ENCODE results near the gene ACTN4.

ACTN4 gene

GRCh38 chr19:38695832-38696728, 48.6 kb downstream of the ACTN4 start:
- no peak for DNase-seq (ENCODE audit: low read depth)

- DNase-seq (ENCODE audit: low read depth) = no peak
These were observed 49.2 kb downstream of the ACTN4 start for GRCh38 chr19:38696729-38697055.

GRCh38 chr19:38697197-38697596, 49.7 kb downstream of the ACTN4 start:
- DNase-seq (ENCODE audit: low read depth) = no peak

GRCh38 chr19:38697641-38698071, 50.2 kb downstream of the ACTN4 start:
- DNase-seq (ENCODE audit: low read depth) = no peak

GRCh38 chr19:38698225-38699026, 51.0 kb downstream of the ACTN4 start:
- DNase-seq (ENCODE audit: low read depth) = no peak

- DNase-seq (ENCODE audit: low read depth) = no peak
These were observed 51.5 kb downstream of the ACTN4 start for GRCh38 chr19:38699027-38699346.

GRCh38 chr19:38699647-38700349, 52.3 kb downstream of the ACTN4 start:
- no peak for DNase-seq (ENCODE audit: low read depth)

GRCh38 chr19:38700350-38700901, 53.0 kb downstream of the ACTN4 start:
- DNase-seq (ENCODE audit: low read depth) = no peak

GRCh38 chr19:38700902-38701454, 53.5 kb downstream of the ACTN4 start:
- no peak for DNase-seq (ENCODE audit: low read depth)

GRCh38 chr19:38701455-38702063, 54.1 kb downstream of the ACTN4 start:
- no peak for DNase-seq (ENCODE audit: low read depth)

- no peak for DNase-seq (ENCODE audit: low read depth)
These were observed 54.8 kb downstream of the ACTN4 start for GRCh38 chr19:38702278-38702677.

GRCh38 chr19:38703509-38703908, 56.1 kb downstream of the ACTN4 start:
- no peak for DNase-seq (ENCODE audit: low read depth)

- DNase-seq (ENCODE audit: low read depth) = no peak
These were observed 57.1 kb downstream of the ACTN4 start for GRCh38 chr19:38704488-38705026.

- DNase-seq (ENCODE audit: low read depth) = no peak
These were observed 58.0 kb downstream of the ACTN4 start for GRCh38 chr19:38705197-38706019.

- no peak for DNase-seq (ENCODE audit: low read depth)
These were observed 59.5 kb downstream of the ACTN4 start for GRCh38 chr19:38706792-38707511.

- no peak for DNase-seq (ENCODE audit: low read depth)
These were observed 60.2 kb downstream of the ACTN4 start for GRCh38 chr19:38707512-38708114.

GRCh38 chr19:38708413-38709024, 61.1 kb downstream of the ACTN4 start:
- no peak for DNase-seq (ENCODE audit: low read depth)

GRCh38 chr19:38709119-38709518, 61.7 kb downstream of the ACTN4 start:
- DNase-seq (ENCODE audit: low read depth) = no peak
